ENCODE data around the gene PRKCB.

The PRKCB gene

DNA sequence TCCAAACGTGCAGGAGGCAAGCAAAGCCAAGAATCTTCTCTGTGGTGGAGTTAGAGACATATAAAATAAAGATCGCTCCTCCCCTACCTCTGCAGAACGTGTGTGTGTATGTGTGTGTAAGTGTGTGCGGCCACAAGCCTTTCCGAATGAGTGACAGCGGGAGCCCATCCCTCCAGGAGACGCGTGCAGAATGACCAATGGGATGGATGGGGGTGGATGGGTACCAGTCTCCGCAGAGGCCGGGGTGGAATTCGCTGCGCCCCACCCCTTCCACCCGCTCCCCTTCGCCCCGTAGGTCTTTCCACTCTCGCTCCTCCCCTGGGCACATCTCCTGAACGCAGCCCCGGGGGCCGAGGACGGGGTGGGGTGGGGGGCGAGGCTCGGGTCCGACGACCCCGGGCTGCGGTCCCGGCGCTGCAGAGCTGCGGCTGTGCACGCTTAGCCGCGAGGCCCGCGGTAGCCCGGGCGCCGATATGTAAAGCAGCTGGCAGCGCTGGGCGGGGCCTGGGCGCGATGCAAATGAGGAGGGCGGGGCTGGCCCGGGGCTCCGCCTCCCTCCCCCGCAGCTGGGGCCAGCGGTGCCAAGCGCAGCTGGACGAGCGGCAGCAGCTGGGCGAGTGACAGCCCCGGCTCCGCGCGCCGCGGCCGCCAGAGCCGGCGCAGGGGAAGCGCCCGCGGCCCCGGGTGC is at the start of gene PRKCB:
TSS of gene PRKCB (plus strand) at position 594 of the 688 bp plus-strand sequence.
- H3K27ac ChIP-seq (ENCODE audit: low read depth, low read length) = no peak within 1 kb of the TSS
- no peaks in the 10 kb centered on the region for H3K36me3 ChIP-seq (ENCODE audit: control insufficient read depth, insufficient read depth, low read length)
- peaks cover 4% of the 10 kb centered on the region for H3K4me1 ChIP-seq (ENCODE audit: control insufficient read depth, insufficient read depth, low read length)
- no peaks in the 10 kb centered on the region for H3K27me3 ChIP-seq (ENCODE audit: control insufficient read depth, insufficient read depth, low read length)
- H3K9ac ChIP-seq (ENCODE audit: low read length) = no peak within 1 kb of the TSS
- peak within 1 kb of the TSS; percentile 69 for H3K4me3 ChIP-seq (ENCODE audit: low read length)

DNA sequence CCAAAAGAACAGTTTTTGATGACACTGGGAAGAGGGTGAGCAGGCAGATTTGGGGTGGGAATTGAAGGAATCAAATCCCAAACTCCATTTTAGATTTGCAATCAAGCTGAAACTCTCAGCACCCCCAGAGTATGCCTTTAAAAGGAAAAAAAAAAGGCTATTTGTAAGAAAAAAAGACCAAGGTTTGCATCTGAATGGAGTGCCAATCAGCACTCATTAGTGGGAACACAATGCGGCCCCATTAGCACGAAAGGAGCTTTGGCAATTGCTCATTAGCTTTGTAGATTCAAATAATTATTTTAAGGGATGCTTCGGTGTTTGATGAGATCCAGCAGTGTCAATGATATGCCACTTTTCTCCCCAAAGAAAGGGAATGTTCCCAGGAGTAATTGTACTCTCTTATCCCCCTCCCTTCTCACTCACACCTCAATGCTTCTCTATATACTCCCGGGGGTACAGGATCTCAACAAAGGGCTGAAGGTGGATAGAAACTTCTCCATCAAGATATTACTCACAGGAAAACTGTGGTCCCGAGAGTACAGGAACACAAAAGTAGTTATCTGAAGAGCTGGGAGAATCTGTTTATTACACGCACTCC is 48.7 kb upstream of the PRKCB start:
- no peak overlapping the region for H3K4me3 ChIP-seq (ENCODE audit: low read length)
- no peaks in the 10 kb centered on the region for H3K27me3 ChIP-seq (ENCODE audit: control insufficient read depth, insufficient read depth, low read length)
- no peaks in the 10 kb centered on the region for H3K4me1 ChIP-seq (ENCODE audit: control insufficient read depth, insufficient read depth, low read length)
- H3K27ac ChIP-seq (ENCODE audit: low read depth, low read length) = no peak overlapping the region
- no peak overlapping the region for H3K9ac ChIP-seq (ENCODE audit: low read length)
- H3K36me3 ChIP-seq (ENCODE audit: control insufficient read depth, insufficient read depth, low read length) = no peaks in the 10 kb centered on the region

DNA sequence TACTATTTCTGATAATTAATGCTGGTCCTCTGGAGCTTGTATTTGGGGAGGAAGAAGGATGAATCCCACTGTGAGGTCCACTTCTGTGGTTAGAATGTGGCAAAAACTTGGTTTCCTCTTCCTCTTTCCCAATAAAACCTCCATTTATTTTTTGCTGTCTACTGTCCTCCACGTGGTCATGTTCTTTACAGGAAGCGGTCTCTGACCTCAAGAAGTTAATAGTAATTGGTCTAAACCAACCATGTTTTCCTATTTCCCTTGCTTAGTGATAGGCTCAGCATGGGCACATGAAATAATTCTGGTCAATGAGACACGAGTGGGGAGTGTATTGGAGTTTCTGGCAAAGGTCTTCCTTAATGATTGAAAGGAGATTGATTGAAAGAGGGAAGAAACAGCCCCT is 47.1 kb upstream of the PRKCB start:
- no peak overlapping the region for H3K4me3 ChIP-seq (ENCODE audit: low read length)
- H3K27me3 ChIP-seq (ENCODE audit: control insufficient read depth, insufficient read depth, low read length) = no peaks in the 10 kb centered on the region

DNA sequence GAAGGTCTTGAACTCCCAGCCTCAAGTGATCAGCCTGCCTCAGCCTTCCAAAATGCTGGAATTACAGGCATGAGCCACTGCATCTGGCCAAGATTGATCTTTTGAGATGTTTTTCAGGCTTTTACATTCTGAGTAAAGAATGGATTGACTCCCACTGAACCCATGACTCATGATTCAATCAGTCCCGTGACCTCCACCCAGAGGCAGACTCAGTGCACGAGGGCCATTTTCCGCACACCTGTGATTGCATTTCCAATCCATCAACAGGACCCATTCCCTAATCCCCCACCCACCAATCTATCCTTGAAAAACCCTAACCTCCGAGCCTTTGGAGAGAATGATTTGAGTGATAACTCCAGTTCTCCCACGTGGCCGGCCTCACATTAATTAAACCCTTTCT is 40.4 kb upstream of the PRKCB start:
- Histone ChIP-seq H3K27me3 (ENCODE audit: control insufficient read depth, insufficient read depth, low read length) (no peaks in the 10 kb centered on the region), H3K36me3 (ENCODE audit: control insufficient read depth, insufficient read depth, low read length) (no peaks in the 10 kb centered on the region), H3K4me3 (ENCODE audit: low read length) (no peak overlapping the region), H3K27ac (ENCODE audit: low read depth, low read length) (no peak overlapping the region), H3K4me1 (ENCODE audit: control insufficient read depth, insufficient read depth, low read length) (no peaks in the 10 kb centered on the region), H3K9ac (ENCODE audit: low read length) (no peak overlapping the region)

More for the DNA sequence above, 47.1 kb upstream of the PRKCB start:
- no peaks in the 10 kb centered on the region for H3K4me1 ChIP-seq (ENCODE audit: control insufficient read depth, insufficient read depth, low read length)
- H3K36me3 ChIP-seq (ENCODE audit: control insufficient read depth, insufficient read depth, low read length) = no peaks in the 10 kb centered on the region
- H3K9ac ChIP-seq (ENCODE audit: low read length) = no peak overlapping the region
- no peak overlapping the region for H3K27ac ChIP-seq (ENCODE audit: low read depth, low read length)

DNA sequence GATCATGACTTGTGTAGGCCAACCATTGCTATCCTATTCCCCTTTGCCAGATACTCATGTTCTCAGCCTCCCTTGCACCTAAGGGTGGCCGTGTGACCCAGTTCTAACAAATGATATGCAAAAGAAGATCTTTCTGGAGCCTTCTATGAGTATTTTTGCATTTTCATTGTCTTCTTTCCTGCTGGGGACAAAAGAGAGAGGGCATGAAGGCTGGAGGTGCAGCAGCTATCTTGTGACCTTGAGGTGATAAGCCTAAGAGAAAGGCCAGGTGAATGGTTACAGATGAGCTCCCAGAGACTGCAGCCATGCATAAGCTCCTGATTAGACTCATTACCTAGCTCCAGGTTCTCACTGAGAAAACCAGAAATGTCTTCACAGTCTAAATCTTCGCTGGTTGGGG is 38.8 kb upstream of the PRKCB start:
- H3K36me3 ChIP-seq (ENCODE audit: control insufficient read depth, insufficient read depth, low read length) = no peaks in the 10 kb centered on the region
- H3K4me3 ChIP-seq (ENCODE audit: low read length) = no peak overlapping the region
- no peaks in the 10 kb centered on the region for H3K4me1 ChIP-seq (ENCODE audit: control insufficient read depth, insufficient read depth, low read length)
- H3K27ac ChIP-seq (ENCODE audit: low read depth, low read length) = no peak overlapping the region
- no peak overlapping the region for H3K9ac ChIP-seq (ENCODE audit: low read length)
- no peaks in the 10 kb centered on the region for H3K27me3 ChIP-seq (ENCODE audit: control insufficient read depth, insufficient read depth, low read length)

DNA sequence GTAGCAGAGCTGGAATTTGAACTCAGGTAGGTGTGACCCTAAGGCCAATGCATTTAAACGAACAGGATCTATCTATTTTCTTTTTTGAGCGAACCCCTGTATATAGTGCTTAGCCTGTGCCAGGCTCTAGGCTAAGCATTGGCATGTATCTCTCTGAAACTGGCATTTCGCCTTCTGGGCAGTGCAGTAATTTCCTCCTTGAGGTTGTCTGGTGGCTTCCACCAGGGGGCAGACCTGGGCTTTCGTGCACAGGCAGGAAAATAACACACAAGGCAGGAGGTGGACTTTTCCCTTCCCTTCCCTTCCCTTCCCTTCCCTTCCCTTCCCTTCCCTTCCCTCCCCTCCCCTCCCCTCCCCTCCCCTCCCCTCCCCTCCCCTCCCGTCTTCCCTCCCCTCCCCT is 34.4 kb upstream of the PRKCB start:
- Histone ChIP-seq H3K4me3 (ENCODE audit: low read length) (no peak overlapping the region), H3K9ac (ENCODE audit: low read length) (no peak overlapping the region), H3K27ac (ENCODE audit: low read depth, low read length) (no peak overlapping the region), H3K4me1 (ENCODE audit: control insufficient read depth, insufficient read depth, low read length) (no peaks in the 10 kb centered on the region), H3K36me3 (ENCODE audit: control insufficient read depth, insufficient read depth, low read length) (no peaks in the 10 kb centered on the region), H3K27me3 (ENCODE audit: control insufficient read depth, insufficient read depth, low read length) (no peaks in the 10 kb centered on the region)

- no peaks in the 10 kb centered on the region for H3K4me1 ChIP-seq (ENCODE audit: control insufficient read depth, insufficient read depth, low read length)
These were observed 33.0 kb upstream of the PRKCB start for GRCh38 chr16:23802776-23803175.

GRCh38 chr16:23803591-23804123 is 32.1 kb upstream of the PRKCB start:
- Histone ChIP-seq H3K4me1 (ENCODE audit: control insufficient read depth, insufficient read depth, low read length) (no peaks in the 10 kb centered on the region), H3K27me3 (ENCODE audit: control insufficient read depth, insufficient read depth, low read length) (no peaks in the 10 kb centered on the region), H3K4me3 (ENCODE audit: low read length) (peak overlapping the region; percentile 16), H3K9ac (ENCODE audit: low read length) (no peak overlapping the region), H3K27ac (ENCODE audit: low read depth, low read length) (no peak overlapping the region), H3K36me3 (ENCODE audit: control insufficient read depth, insufficient read depth, low read length) (no peaks in the 10 kb centered on the region)

More at GRCh38 chr16:23802776-23803175, 33.0 kb upstream of the PRKCB start:
- no peaks in the 10 kb centered on the region for H3K36me3 ChIP-seq (ENCODE audit: control insufficient read depth, insufficient read depth, low read length)
- no peaks in the 10 kb centered on the region for H3K27me3 ChIP-seq (ENCODE audit: control insufficient read depth, insufficient read depth, low read length)
- no peak overlapping the region for H3K27ac ChIP-seq (ENCODE audit: low read depth, low read length)
- no peak overlapping the region for H3K9ac ChIP-seq (ENCODE audit: low read length)
- no peak overlapping the region for H3K4me3 ChIP-seq (ENCODE audit: low read length)

- no peaks in the 10 kb centered on the region for H3K4me1 ChIP-seq (ENCODE audit: control insufficient read depth, insufficient read depth, low read length)
- no peak overlapping the region for H3K9ac ChIP-seq (ENCODE audit: low read length)
- no peak overlapping the region for H3K4me3 ChIP-seq (ENCODE audit: low read length)
- H3K27ac ChIP-seq (ENCODE audit: low read depth, low read length) = no peak overlapping the region
- H3K27me3 ChIP-seq (ENCODE audit: control insufficient read depth, insufficient read depth, low read length) = no peaks in the 10 kb centered on the region
- no peaks in the 10 kb centered on the region for H3K36me3 ChIP-seq (ENCODE audit: control insufficient read depth, insufficient read depth, low read length)
These were observed 28.8 kb upstream of the PRKCB start for GRCh38 chr16:23807028-23807427.

GRCh38 chr16:23821467-23821866 is 14.3 kb upstream of the PRKCB start:
- no peak overlapping the region for H3K9ac ChIP-seq (ENCODE audit: low read length)
- H3K27me3 ChIP-seq (ENCODE audit: control insufficient read depth, insufficient read depth, low read length) = no peaks in the 10 kb centered on the region
- H3K36me3 ChIP-seq (ENCODE audit: control insufficient read depth, insufficient read depth, low read length) = no peaks in the 10 kb centered on the region
- no peak overlapping the region for H3K4me3 ChIP-seq (ENCODE audit: low read length)
- no peak overlapping the region for H3K27ac ChIP-seq (ENCODE audit: low read depth, low read length)
- no peaks in the 10 kb centered on the region for H3K4me1 ChIP-seq (ENCODE audit: control insufficient read depth, insufficient read depth, low read length)

DNA sequence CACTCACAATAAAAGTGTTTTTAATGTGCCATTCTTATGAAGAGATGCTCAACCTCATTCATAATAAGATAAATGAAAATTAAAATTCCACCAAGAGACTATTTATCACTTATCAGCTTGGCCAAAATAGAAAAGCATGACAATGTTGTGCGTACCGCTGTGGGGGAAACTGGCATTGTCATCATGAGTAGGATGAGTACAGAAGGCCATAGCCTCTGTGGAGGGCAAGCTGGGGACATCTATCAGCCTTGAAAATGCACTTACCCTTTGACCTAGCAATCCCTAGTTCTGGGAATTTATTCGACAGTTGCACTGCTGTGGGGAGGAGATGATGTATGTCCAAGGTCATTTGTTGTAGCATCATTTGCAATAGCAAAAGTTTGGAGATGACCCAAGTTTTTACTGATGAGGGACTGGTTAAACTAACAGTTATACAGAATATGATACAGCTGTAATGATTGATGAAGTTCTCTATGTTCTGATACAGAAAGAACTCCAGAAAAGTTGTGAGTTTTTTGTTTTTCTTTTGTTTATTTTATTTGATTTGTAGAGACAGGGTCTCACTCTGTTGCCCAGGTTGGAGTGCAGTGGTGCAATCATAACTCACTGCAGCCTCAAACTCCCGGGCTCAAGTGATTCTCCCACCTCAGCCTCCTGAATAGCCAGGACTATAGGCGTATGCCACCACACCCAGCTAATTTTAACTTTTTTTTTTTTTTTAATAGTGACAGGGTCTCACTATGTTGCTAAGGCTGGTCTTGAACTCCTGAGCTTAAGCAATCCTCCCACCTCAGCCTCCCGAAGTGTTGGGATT is 13.7 kb upstream of the PRKCB start:
- H3K4me3 ChIP-seq (ENCODE audit: low read length) = no peak overlapping the region
- H3K36me3 ChIP-seq (ENCODE audit: control insufficient read depth, insufficient read depth, low read length) = no peaks in the 10 kb centered on the region
- H3K4me1 ChIP-seq (ENCODE audit: control insufficient read depth, insufficient read depth, low read length) = no peaks in the 10 kb centered on the region
- no peak overlapping the region for H3K9ac ChIP-seq (ENCODE audit: low read length)
- H3K27ac ChIP-seq (ENCODE audit: low read depth, low read length) = no peak overlapping the region
- no peaks in the 10 kb centered on the region for H3K27me3 ChIP-seq (ENCODE audit: control insufficient read depth, insufficient read depth, low read length)

GRCh38 chr16:23823475-23824384 is 12.1 kb upstream of the PRKCB start:
- H3K4me1 ChIP-seq (ENCODE audit: control insufficient read depth, insufficient read depth, low read length) = no peaks in the 10 kb centered on the region
- H3K27me3 ChIP-seq (ENCODE audit: control insufficient read depth, insufficient read depth, low read length) = no peaks in the 10 kb centered on the region
- H3K27ac ChIP-seq (ENCODE audit: low read depth, low read length) = no peak overlapping the region
- no peak overlapping the region for H3K9ac ChIP-seq (ENCODE audit: low read length)
- H3K4me3 ChIP-seq (ENCODE audit: low read length) = no peak overlapping the region
- no peaks in the 10 kb centered on the region for H3K36me3 ChIP-seq (ENCODE audit: control insufficient read depth, insufficient read depth, low read length)

Data from rectal smooth muscle tissue (tissue), 1 donor.